Neutrophil (primary cell): ENCODE data around the gene ASB13.

Experiments used
- H3K27ac ChIP-seq: fragments of 200-600 bp; sonication (generic); 2 replicates; pipeline ENCODE4 v1.5.1; 2016; ENCODE audit warnings: mild to moderate bottlenecking, moderate library complexity
- H3K27me3 ChIP-seq: fragments of 200-600 bp; sonication (generic); 2 replicates; pipeline ENCODE4 v1.6.0; 2016; ENCODE audit warnings: mild to moderate bottlenecking
- H3K36me3 ChIP-seq: fragments of 200-600 bp; sonication (generic); 2 replicates; pipeline ENCODE4 v1.5.1; 2017
- H3K4me1 ChIP-seq, 2 experiments: fragments of 200-600 bp in 1 of 2; sonication (generic) in 1 of 2; 1 replicate in 1 of 2; 2 replicates in 1 of 2; pipeline versions ENCODE4 v1.5.1 to v1.6.1; 2013 to 2016; ENCODE audit warnings: low read depth in 1 of 2, low read length in 1 of 2, mild to moderate bottlenecking in 1 of 2, moderate library complexity in 1 of 2; ENCODE audit not compliant: control insufficient read depth in 1 of 2, insufficient read depth in 1 of 2
- H3K4me3 ChIP-seq, 2 experiments: fragments of 200-600 bp in 1 of 2; sonication (generic) in 1 of 2; 1 replicate in 1 of 2; 2 replicates in 1 of 2; pipeline ENCODE4 v1.5.1; 2013 to 2016; ENCODE audit warnings: low read depth in 1 of 2, low read length in 1 of 2, mild to moderate bottlenecking in 1 of 2, moderate library complexity in 1 of 2
- H3K9me3 ChIP-seq: fragments of 200-600 bp; sonication (generic); 2 replicates; pipeline ENCODE4 v1.5.1; 2016
- CTCF ChIP-seq: fragments of 200-600 bp; sonication (generic); IDR thresholded peaks from 2 replicates; pipeline ENCODE4 v1.5.1; 2016; ENCODE audit warnings: antibody characterized with exemption

The ASB13 gene

GRCh38 chr10:5656737-5657579 is 9.4 kb downstream of the ASB13 start:
- Histone ChIP-seq H3K36me3 (no peaks in the 10 kb centered on the region), H3K27ac (no peak overlapping the region), H3K9me3 (no peaks in the 10 kb centered on the region), H3K4me3 (no peak overlapping the region), H3K27me3 (no peaks in the 10 kb centered on the region), H3K4me1 (peaks cover 6 to 14% of the 10 kb centered on the region in 2 experiments)
- TF ChIP-seq CTCF, result no peak

DNA sequence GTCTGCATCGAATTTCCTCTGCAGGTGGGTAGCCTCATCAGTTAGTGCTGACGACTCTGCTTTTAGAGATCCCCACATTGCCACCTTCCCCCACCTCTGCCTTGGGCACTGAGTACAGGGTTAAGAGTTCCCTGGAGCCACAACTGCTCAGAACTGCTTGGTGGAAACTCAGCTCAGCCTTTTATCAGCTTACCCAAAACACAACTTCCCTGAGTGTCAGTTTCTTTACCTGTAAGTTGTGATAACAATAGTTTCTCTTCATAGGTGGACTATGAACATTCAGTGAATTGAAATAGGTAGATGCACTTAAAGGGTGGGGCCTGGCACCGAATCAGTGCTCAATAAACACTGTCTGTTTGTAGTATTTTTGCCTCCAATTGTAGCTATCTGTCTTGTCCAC is 11.3 kb downstream of the ASB13 start:
- Histone ChIP-seq H3K4me3 (no peak overlapping the region), H3K9me3 (no peaks in the 10 kb centered on the region), H3K36me3 (peaks cover 13% of the 10 kb centered on the region), H3K27ac (no peak overlapping the region), H3K4me1 (peaks cover 6 to 9% of the 10 kb centered on the region in 2 experiments), H3K27me3 (no peaks in the 10 kb centered on the region)
- no peak for TF ChIP-seq CTCF

DNA sequence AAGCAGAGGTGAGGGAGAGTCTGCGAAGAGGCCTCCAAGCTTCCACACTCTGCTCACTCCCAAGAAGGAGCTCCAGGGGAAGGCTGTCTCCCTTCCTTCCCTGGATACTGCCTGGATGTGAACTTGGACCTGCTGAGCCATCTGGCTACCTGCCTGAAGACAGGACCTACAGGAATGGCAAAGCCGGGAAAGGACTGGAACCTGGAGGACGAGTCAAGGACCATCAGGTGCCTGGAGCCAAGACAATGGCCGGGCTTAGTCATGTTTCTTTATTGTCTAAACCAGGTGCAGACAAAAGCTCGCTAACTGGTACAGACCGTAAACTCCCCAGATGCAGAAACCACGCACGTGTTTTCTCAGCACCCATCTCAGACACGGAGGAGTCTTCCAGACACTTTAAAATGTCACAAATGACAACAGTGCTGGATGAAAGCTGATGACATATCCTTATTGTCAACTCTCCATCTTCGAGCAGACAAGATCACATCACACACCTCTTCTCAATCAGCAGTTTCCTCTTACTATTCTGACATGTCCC is 12.1 kb downstream of the ASB13 start:
- Histone ChIP-seq H3K27ac (no peak overlapping the region), H3K9me3 (no peaks in the 10 kb centered on the region), H3K27me3 (no peaks in the 10 kb centered on the region), H3K36me3 (peaks cover 19% of the 10 kb centered on the region), H3K4me1 (peaks cover 0 to 1% of the 10 kb centered on the region in 2 experiments), H3K4me3 (no peak overlapping the region)
- no peak for TF ChIP-seq CTCF

- no peak for TF ChIP-seq CTCF
- Histone ChIP-seq H3K27ac (no peak overlapping the region), H3K9me3 (no peaks in the 10 kb centered on the region), H3K36me3 (peaks cover 30% of the 10 kb centered on the region), H3K27me3 (no peaks in the 10 kb centered on the region), H3K4me3 (no peak overlapping the region), H3K4me1 (no peaks in the 10 kb centered on the region)
These were observed 13.6 kb downstream of the ASB13 start for GRCh38 chr10:5652746-5653145.

DNA sequence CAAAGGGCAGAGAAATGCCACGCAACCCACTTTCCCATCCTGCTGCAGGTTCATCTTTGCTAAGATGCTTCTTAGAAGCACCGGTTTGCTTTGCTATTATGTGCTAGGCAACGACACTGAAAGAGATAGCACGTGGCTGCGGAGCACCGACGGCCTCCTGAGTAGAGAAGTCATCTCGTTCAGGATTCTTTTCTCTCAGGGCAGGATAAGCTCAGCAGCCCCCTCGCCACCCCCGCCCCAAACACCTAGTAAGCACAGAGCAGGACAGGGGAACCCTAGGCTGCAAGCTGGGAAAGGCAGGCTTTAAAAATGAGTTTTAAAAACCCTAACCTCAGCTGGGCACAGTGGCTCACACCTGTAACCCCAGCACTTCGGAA is 15.0 kb downstream of the ASB13 start:
- Histone ChIP-seq H3K36me3 (peaks cover 34% of the 10 kb centered on the region), H3K9me3 (no peaks in the 10 kb centered on the region), H3K4me3 (no peak overlapping the region), H3K4me1 (no peaks in the 10 kb centered on the region), H3K27me3 (no peaks in the 10 kb centered on the region), H3K27ac (no peak overlapping the region)
- no peak for TF ChIP-seq CTCF
